ENCODE measurements around the gene SCMH1. TPM values are rescaled to one million over a fixed set of nuclear protein-coding genes. Genes with fewer than 3 reads are reported as not detected.

SCMH1 gene
- total RNA-seq, 1 experiment from 2014 or later, result 42.7 TPM

- CTCF ChIA-PET, result no interaction called here
- ATAC-seq, result no peak
- Histone ChIP-seq H3K9me3 (ENCODE audit: control insufficient read depth, insufficient read depth, low read depth, low read length) (no peaks in the 10 kb centered on the region), H3K4me1 (ENCODE audit: control insufficient read depth, insufficient read depth, low read length) (peaks cover 5% of the 10 kb centered on the region), H3K4me3 (ENCODE audit: low read depth in 2 of 2, low read length in 2 of 2) (no peak overlapping the region), H3K27me3 (ENCODE audit: control insufficient read depth, insufficient read depth, low read length) (no peaks in the 10 kb centered on the region), H3K36me3 (ENCODE audit: control insufficient read depth, insufficient read depth, low read length) (no peaks in the 10 kb centered on the region), H3K27ac (ENCODE audit: low read length) (no peak overlapping the region)
- no peak for DNase-seq (ENCODE audit: low read depth, low spot score)
- POLR2A ChIA-PET, result no interaction called here
- intact Hi-C loops (cut with micrococcal nuclease; ENCODE audit: unreplicated experiment), result no loop called here
- BruUV-seq (replicated peaks), result no TSS peak
- TF ChIP-seq SIN3A (IDR thresholded peaks at IDR 0.05; ENCODE audit: borderline replicate concordance, insufficient read depth, low read depth, low read length) (no peak), REST (IDR thresholded peaks at IDR 0.05; ENCODE audit: insufficient read depth in 1 of 2, low read depth in 2 of 2, low read length in 1 of 2) (no peak), CTCF (IDR thresholded peaks at IDR 0.05) (no peak), POLR2AphosphoS5 (IDR thresholded peaks at IDR 0.05; ENCODE audit: low read depth, low read length) (no peak)
- in situ Hi-C loops (cut with HindIII; ENCODE audit: low pct_unique_long_range_greater_than_20kb, low sequenced_read_pairs), result no loop called here
Measured at GRCh38 chr1:41226815-41227434, 15.2 kb downstream of the SCMH1 start.

- no peak for TF ChIP-seq REST (IDR thresholded peaks at IDR 0.05; ENCODE audit: insufficient read depth in 1 of 2, low read depth in 2 of 2, low read length in 1 of 2)
- TF ChIP-seq POLR2AphosphoS5 (IDR thresholded peaks at IDR 0.05; ENCODE audit: low read depth, low read length), result no peak
- TF ChIP-seq TCF7L2 (IDR thresholded peaks at IDR 0.05; ENCODE audit: low read depth, low read length), result no peak
- no peak for TF ChIP-seq SIN3A (IDR thresholded peaks at IDR 0.05; ENCODE audit: borderline replicate concordance, insufficient read depth, low read depth, low read length)
- TF ChIP-seq CTCF (IDR thresholded peaks at IDR 0.05), result no peak
- BruUV-seq (replicated peaks), result no TSS peak
- POLR2A ChIA-PET, result interaction anchor here (0.6 kb wide), 1 partner anchor 125 kb away, joined by 4 read pairs; no protein-coding TSS in a partner anchor
Measured at GRCh38 chr1:41225495-41225894, 16.6 kb downstream of the SCMH1 start.

More at GRCh38 chr1:41225495-41225894, 16.6 kb downstream of the SCMH1 start:
- H3K27ac ChIP-seq (ENCODE audit: low read length), result no peak overlapping the region
- H3K27me3 ChIP-seq (ENCODE audit: control insufficient read depth, insufficient read depth, low read length), result no peaks in the 10 kb centered on the region
- DNase-seq (ENCODE audit: low read depth, low spot score) (no peak), ATAC-seq (no peak)
- no peak overlapping the region for H3K4me3 ChIP-seq (ENCODE audit: low read depth in 2 of 2, low read length in 2 of 2)
- in situ Hi-C loops (cut with HindIII; ENCODE audit: low pct_unique_long_range_greater_than_20kb, low sequenced_read_pairs) (no loop called here), intact Hi-C loops (cut with micrococcal nuclease; ENCODE audit: unreplicated experiment) (no loop called here)
- no peaks in the 10 kb centered on the region; the same call in 1 of the 2 replicates for H3K9me3 ChIP-seq (ENCODE audit: control insufficient read depth, insufficient read depth, low read depth, low read length)
- peaks cover 5% of the 10 kb centered on the region for H3K4me1 ChIP-seq (ENCODE audit: control insufficient read depth, insufficient read depth, low read length)
- CTCF ChIA-PET, result no interaction called here
- H3K36me3 ChIP-seq (ENCODE audit: control insufficient read depth, insufficient read depth, low read length), result no peaks in the 10 kb centered on the region

All from Panc1 (cell line).